CD4-positive, alpha-beta memory T cell (primary cell): ENCODE results near the gene LMF2. TPM values are rescaled to one million over a fixed set of nuclear protein-coding genes. Genes with fewer than 3 reads are reported as not detected.

Experiments used
- CTCF ChIA-PET: fragments of 350-600 bp; sonication (Branson Sonifier 250); formaldehyde crosslinking; loops from one replicate; lab custom pipeline; 2021; ENCODE audit warnings: inconsistent platforms; ENCODE audit not compliant: partially characterized antibody; lab: Charles Lee
- POLR2A ChIA-PET: fragments of 350-600 bp; sonication (Branson Sonifier 250); formaldehyde crosslinking; loops from one replicate; lab custom pipeline; 2021; ENCODE audit not compliant: partially characterized antibody; lab: Charles Lee
- DNase-seq, 5 donors: peaks; one replicate each; pipeline versions ENCODE4 v3.0.0 to v3.0.0-alpha.2; 2020 to 2022; ENCODE audit warnings: mixed read lengths in 1 of 5
- H3K27ac ChIP-seq: one replicate; pipeline ENCODE4 v1.7.0; 2013; ENCODE audit warnings: low read depth, low read length
- H3K27me3 ChIP-seq: 2 replicates; pipeline ENCODE4 v1.7.0; 2013; ENCODE audit warnings: mild to moderate bottlenecking, low read length, moderate library complexity; ENCODE audit not compliant: insufficient read depth
- H3K36me3 ChIP-seq: 2 replicates; pipeline ENCODE4 v1.7.0; 2013; ENCODE audit warnings: mild to moderate bottlenecking, low read length, moderate library complexity; ENCODE audit not compliant: insufficient read depth
- H3K4me1 ChIP-seq: 2 replicates; pipeline ENCODE4 v1.7.0; 2013; ENCODE audit warnings: mild to moderate bottlenecking, low read length, moderate library complexity; ENCODE audit not compliant: insufficient read depth
- H3K4me3 ChIP-seq, 2 donors: one replicate each; pipeline ENCODE4 v1.7.0; 2013; ENCODE audit warnings: low read length in 2 of 2, mild to moderate bottlenecking in 1 of 2
- H3K9me3 ChIP-seq, 2 donors: one replicate each; pipeline ENCODE4 v1.7.0; 2013; ENCODE audit warnings: low read length in 2 of 2, control low read depth in 1 of 2; ENCODE audit not compliant: control insufficient read depth in 1 of 2
- H3K27ac Mint-ChIP-seq, 7 donors: one replicate each; pipeline ENCODE4 v1.8.0; 2020 to 2021; ENCODE audit warnings: mixed read lengths in 7 of 7, mild to moderate bottlenecking in 6 of 7, inconsistent platforms in 3 of 7, moderate library complexity in 3 of 7
- H3K27me3 Mint-ChIP-seq, 2 donors: one replicate each; pipeline ENCODE4 v1.8.0; 2020 to 2021; ENCODE audit warnings: mixed read lengths in 2 of 2
- H3K36me3 Mint-ChIP-seq, 2 donors: one replicate each; pipeline ENCODE4 v1.8.0; 2020 to 2021; ENCODE audit warnings: mixed read lengths in 2 of 2, inconsistent platforms in 1 of 2, mild to moderate bottlenecking in 1 of 2
- H3K4me1 Mint-ChIP-seq, 4 donors: one replicate each; pipeline ENCODE4 v1.8.0; 2020 to 2021; ENCODE audit warnings: mixed read lengths in 4 of 4, mild to moderate bottlenecking in 1 of 4
- H3K4me3 Mint-ChIP-seq, 8 donors: one replicate each; pipeline ENCODE4 v1.8.0; 2020 to 2021; ENCODE audit warnings: mixed read lengths in 8 of 8, mild to moderate bottlenecking in 7 of 8, moderate library complexity in 6 of 8, inconsistent platforms in 3 of 8
- H3K9me3 Mint-ChIP-seq, 8 donors: one replicate each; pipeline ENCODE4 v1.8.0; 2020 to 2021; ENCODE audit warnings: mixed read lengths in 8 of 8, mild to moderate bottlenecking in 5 of 8, inconsistent platforms in 3 of 8, moderate library complexity in 1 of 8
- intact Hi-C: fragments of 100-400 bp; cut with micrococcal nuclease; formaldehyde crosslinking; loops from one replicate; pipeline ENCODE4 v1.15.1; 2023
- polyA plus RNA-seq, 2 donors: library from polyadenylated mRNA; unstranded; fragments of 300-500 nt; fragmentation: Illumina TruSeq; gene quantifications; one replicate each; pipeline ENCODE4 v1.2.3, GENCODE V29; 2021
- total RNA-seq, 2 experiments: library from RNA; stranded (reverse); gene quantifications; one replicate each; pipeline ENCODE4 v1.2.3, GENCODE V29; 2021

Gene LMF2
- total and polyA plus RNA-seq, 4 experiments from 2014 or later = 21.7 to 155 (median 93.1) TPM

DNA sequence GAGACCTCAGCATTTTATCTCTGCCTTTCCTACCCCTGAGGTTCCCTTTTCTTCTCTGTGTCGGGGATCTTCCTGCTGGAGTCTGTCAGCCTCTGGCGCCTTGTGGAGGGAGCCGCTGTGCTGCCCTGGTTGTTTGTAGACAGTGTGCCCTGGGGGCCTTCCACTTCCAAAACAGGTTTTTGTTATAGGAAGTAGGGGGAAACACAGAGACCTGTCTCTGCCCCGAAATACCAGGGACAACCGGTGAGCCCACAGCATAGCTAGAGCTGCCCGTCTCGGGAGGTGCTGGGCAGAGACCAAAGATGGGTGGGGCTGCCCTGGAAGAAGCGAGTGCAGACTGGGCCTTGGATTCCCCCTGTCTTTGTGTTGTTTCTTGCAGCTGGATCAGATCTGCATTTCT is 8.6 kb upstream of the LMF2 start:
- intact Hi-C loops = no loop called here
- peaks cover 4 to 11% (median 7%) of the 10 kb centered on the region in 4 donors for H3K4me1 Mint-ChIP-seq
- Histone ChIP-seq H3K27ac (no peak overlapping the region), H3K4me3 (no peak overlapping the region), H3K36me3 (peaks cover 27% of the 10 kb centered on the region), H3K27me3 (no peaks in the 10 kb centered on the region), H3K4me1 (no peaks in the 10 kb centered on the region), H3K9me3 (no peaks in the 10 kb centered on the region)
- H3K4me3 Mint-ChIP-seq = no peak overlapping the region
- DNase-seq = no peak
- no peaks in the 10 kb centered on the region for H3K9me3 Mint-ChIP-seq
- POLR2A ChIA-PET = interaction anchor here (1.1 kb wide), 1 partner anchor 10 kb away, joined by 6 read pairs; the partner anchor contains the start of gene SCO2
- no peaks in the 10 kb centered on the region for H3K27me3 Mint-ChIP-seq
- H3K36me3 Mint-ChIP-seq = peaks cover 10 to 34% of the 10 kb centered on the region in 2 donors
- H3K27ac Mint-ChIP-seq = no peak overlapping the region
- CTCF ChIA-PET = interaction anchor here (2.8 kb wide), 1 partner anchor 9 kb away, joined by 15 read pairs; the partner anchor contains the start of gene SCO2

DNA sequence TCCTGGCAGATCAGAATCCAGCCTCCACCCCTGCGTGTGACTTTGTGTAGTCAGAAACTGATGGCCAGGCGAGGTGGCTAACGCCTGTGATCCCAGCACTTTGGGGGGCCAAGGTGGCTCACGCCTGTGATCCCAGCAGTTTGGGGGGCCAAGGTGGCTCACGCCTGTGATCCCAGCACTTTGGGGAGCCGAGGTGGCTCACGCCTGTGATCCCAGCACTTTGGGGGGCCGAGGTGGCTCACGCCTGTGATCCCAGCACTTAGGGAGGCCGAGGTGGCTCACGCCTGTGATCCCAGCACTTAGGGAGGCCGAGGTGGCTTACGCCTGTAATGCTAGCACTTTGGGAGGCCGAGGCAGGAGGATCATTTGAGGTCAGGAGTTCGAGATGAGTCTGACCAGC is 5.7 kb upstream of the LMF2 start:
- Histone ChIP-seq H3K4me1 (peaks cover 13% of the 10 kb centered on the region), H3K9me3 (no peaks in the 10 kb centered on the region), H3K27me3 (no peaks in the 10 kb centered on the region), H3K4me3 (no peak overlapping the region), H3K27ac (no peak overlapping the region), H3K36me3 (peaks cover 15% of the 10 kb centered on the region)
- peaks cover 5 to 33% of the 10 kb centered on the region in 2 donors for H3K36me3 Mint-ChIP-seq
- DNase-seq = no peak
- peaks cover 15 to 23% (median 21%) of the 10 kb centered on the region in 4 donors for H3K4me1 Mint-ChIP-seq
- intact Hi-C loops = no loop called here
- peak overlapping the region in 1 of 7 donors; percentile 22 for H3K27ac Mint-ChIP-seq
- H3K4me3 Mint-ChIP-seq = no peak overlapping the region
- no peaks in the 10 kb centered on the region for H3K9me3 Mint-ChIP-seq
- no peaks in the 10 kb centered on the region for H3K27me3 Mint-ChIP-seq
- ChIA-PET CTCF (interaction anchor here (1.5 to 2.8 kb wide), 2 partner anchors 12 to 108 kb away, joined by 3 to 15 read pairs; partner anchors contain the start of gene SCO2), POLR2A (interaction anchor here (1.9 to 7.6 kb wide), 2 partner anchors 12 to 14 kb away, joined by 12 to 242 read pairs; partner anchors contain the start of genes SCO2 and TYMP)

DNA sequence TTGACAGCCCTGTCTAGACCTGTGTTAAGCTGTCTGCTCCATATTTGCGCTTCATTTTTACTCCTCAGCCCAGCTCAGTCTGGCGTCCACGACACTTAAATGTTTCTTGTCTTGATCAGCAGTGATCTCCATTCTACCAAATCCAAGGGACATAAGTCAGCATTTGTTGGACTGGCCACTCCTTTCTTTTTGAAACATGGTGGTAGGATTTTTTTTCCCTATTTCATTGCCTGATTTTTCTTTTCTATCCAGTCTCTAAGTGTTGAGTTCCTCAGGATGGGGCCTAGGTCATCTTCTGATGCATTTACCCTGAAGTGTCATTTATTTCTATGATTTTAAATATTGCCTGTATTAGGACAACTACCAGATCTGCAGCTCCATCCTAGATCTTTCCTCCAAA is 1.4 kb upstream of the LMF2 start:
- CTCF ChIA-PET = interaction anchor here (0.7 to 6.8 kb wide), 4 partner anchors 11 to 167 kb away, joined by 3 to 76 read pairs (median 8); partner anchors contain the start of gene SCO2
- peak overlapping the region; percentile 90 to 99 (median 96) for H3K27ac Mint-ChIP-seq
- POLR2A ChIA-PET = interaction anchor here (1.0 to 7.6 kb wide), 17 partner anchors 9 to 546 kb away, joined by 3 to 242 read pairs (median 10); partner anchors contain the start of genes CHKB, KLHDC7B, SBF1 and SCO2
- H3K36me3 ChIP-seq = peaks cover 16% of the 10 kb centered on the region
- H3K27me3 Mint-ChIP-seq = no peaks in the 10 kb centered on the region
- peaks cover 0 to 21% of the 10 kb centered on the region in 2 donors for H3K36me3 Mint-ChIP-seq
- H3K4me3 ChIP-seq = peak overlapping the region in 1 of 2 donors; percentile 81
- intact Hi-C loops = loop anchor here (1.0 to 5.0 kb wide), 6 partner anchors 16 to 120 kb away; partner anchors contain the start of genes ARSA, CHKB, KLHDC7B and SCO2
- H3K4me3 Mint-ChIP-seq = peak overlapping the region; percentile 87 to 96 (median 94)
- no peaks in the 10 kb centered on the region for H3K9me3 Mint-ChIP-seq
- peaks cover 28% of the 10 kb centered on the region for H3K4me1 ChIP-seq
- H3K9me3 ChIP-seq = no peaks in the 10 kb centered on the region
- no peak for DNase-seq
- no peaks in the 10 kb centered on the region for H3K27me3 ChIP-seq
- H3K27ac ChIP-seq = peak overlapping the region; percentile 72
- H3K4me1 Mint-ChIP-seq = peaks cover 10 to 26% (median 19%) of the 10 kb centered on the region in 4 donors

DNA sequence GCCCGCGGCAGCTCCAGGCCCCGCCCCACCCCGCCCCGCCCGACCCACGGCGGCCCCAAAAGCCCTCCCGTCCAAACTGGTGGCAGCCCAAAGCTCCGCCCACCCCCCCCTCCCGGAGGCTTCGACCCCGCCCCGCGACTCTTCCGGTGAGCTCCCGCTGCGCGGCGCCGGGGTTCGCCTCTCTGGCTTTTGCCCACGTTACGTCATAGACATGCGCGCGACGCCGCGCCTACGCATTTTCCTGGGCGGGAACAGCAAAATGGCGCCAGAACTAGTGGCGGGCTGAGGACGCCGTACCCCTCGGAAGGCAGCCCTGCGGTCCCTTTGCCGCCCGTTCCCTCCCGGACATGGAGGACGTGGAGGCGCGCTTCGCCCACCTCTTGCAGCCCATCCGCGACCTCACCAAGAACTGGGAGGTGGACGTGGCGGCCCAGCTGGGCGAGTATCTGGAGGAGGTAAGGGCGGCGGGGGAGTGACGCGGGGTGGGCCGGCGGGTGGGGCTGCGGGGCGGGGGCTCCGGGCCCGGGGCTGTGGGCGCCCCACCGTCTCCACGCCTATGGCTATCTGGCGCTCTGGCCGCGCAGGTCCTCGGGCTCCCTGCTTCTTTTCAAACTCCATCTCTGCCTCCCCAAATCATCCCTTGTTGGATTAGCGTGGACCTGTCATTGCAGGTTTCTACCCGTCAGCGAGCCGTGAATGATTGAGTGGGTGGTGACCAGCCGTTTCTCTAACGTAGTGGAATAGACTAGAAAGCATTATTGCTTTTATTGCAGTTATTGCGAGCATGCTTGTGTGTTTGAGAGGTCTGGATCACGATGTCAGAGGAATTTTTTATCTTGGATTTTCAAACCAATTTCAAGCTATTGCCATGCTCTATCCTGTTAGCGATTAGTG is 736 bp upstream of the LMF2 start, which contains the start of gene NCAPH2:
Gene NCAPH2 (plus strand): TSS at position 234 of the 894 bp plus-strand sequence. CDS start 114 bp downstream, at position 348.
- Mint-ChIP-seq H3K36me3 (peaks cover 0 to 21% of the 10 kb centered on the region in 2 donors), H3K27ac (peak within 1 kb of the TSS; percentile 90 to 99 (median 98)), H3K4me1 (peaks cover 10 to 26% (median 19%) of the 10 kb centered on the region in 4 donors), H3K4me3 (peak within 1 kb of the TSS; percentile 92 to 98 (median 94)), H3K9me3 (no peaks in the 10 kb centered on the region), H3K27me3 (no peaks in the 10 kb centered on the region)
- Histone ChIP-seq H3K27me3 (no peaks in the 10 kb centered on the region), H3K4me3 (peak within 1 kb of the TSS; percentile 84 to 98), H3K9me3 (no peaks in the 10 kb centered on the region), H3K36me3 (peaks cover 16% of the 10 kb centered on the region), H3K27ac (peak within 1 kb of the TSS; percentile 98), H3K4me1 (peaks cover 28% of the 10 kb centered on the region)
- ChIA-PET POLR2A (interaction anchor here (0.6 to 7.6 kb wide), 30 partner anchors 9 to 546 kb away, joined by 3 to 242 read pairs (median 5); partner anchors contain the start of genes ADM2, ARSA, CHKB and HDAC10), CTCF (interaction anchor here (0.7 to 6.8 kb wide), 10 partner anchors 11 to 236 kb away, joined by 3 to 76 read pairs (median 4); partner anchors contain the start of genes SCO2 and SYCE3)
- DNase-seq = peak; percentile 96 to 97 (median 97)
- intact Hi-C loops = loop anchor here (1.0 to 5.0 kb wide), 8 partner anchors 17 to 165 kb away; partner anchors contain the start of genes ARSA, CHKB, KLHDC7B and PPP6R2

DNA sequence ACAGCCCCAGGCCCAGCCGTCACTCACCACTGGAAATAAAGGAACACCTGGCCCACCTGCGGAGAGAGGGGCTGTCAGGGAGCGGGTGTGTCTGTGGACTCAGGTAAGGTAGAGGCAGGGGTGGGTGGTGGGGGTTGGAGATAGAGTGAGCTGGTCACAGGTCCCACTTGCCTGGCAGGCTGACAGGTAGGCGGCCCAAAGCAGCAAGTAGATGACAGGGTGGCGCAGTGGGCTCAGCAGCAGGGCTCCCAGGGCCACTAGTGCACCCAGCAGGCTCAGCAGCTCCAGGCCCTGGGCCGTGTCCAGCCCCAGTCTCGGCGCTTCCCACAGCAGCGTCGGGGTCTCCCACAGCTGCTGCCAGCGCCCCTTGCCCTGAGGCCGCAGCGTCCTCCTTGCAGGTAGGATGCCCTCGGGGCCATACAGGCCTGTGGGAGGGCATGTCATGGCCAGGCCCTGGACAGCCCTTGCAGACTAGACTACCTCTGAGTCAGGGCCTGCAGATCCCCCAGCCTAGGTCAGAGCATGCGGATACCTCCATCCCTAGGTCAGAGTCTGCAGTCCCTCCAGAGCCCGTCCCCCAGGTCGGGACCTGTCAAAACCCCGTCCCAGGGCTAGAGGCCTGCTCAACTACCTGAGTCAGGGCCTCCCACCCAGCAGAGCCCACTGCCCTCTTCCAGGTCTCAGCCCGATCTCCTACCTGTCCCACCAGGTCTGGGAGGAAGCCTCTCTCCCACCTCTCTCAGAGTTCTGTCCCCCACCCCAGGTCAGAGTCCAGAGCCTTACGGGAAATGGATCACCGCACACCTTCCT is 686 bp downstream of the LMF2 start:
- Histone ChIP-seq H3K4me1 (peaks cover 28% of the 10 kb centered on the region), H3K27ac (peak overlapping the region; percentile 98), H3K4me3 (peak overlapping the region; percentile 84 to 98), H3K36me3 (peaks cover 22% of the 10 kb centered on the region), H3K27me3 (no peaks in the 10 kb centered on the region), H3K9me3 (no peaks in the 10 kb centered on the region)
- Mint-ChIP-seq H3K27me3 (no peaks in the 10 kb centered on the region), H3K27ac (peak overlapping the region; percentile 85 to 98 (median 94)), H3K36me3 (peaks cover 0 to 20% of the 10 kb centered on the region in 2 donors), H3K4me3 (peak overlapping the region; percentile 91 to 97 (median 94)), H3K9me3 (no peaks in the 10 kb centered on the region), H3K4me1 (peaks cover 10 to 26% (median 18%) of the 10 kb centered on the region in 4 donors)
- intact Hi-C loops = loop anchor here (1.0 to 5.0 kb wide), 3 partner anchors 32 to 164 kb away; partner anchors contain the start of genes KLHDC7B, PPP6R2 and SBF1
- peak in 1 of 5 donors; percentile 58 for DNase-seq
- CTCF ChIA-PET = interaction anchor here (1.0 to 6.8 kb wide), 4 partner anchors 9 to 234 kb away, joined by 3 to 76 read pairs (median 8); partner anchors contain the start of gene SCO2
- POLR2A ChIA-PET = interaction anchor here (1.0 to 7.6 kb wide), 13 partner anchors 8 to 262 kb away, joined by 3 to 242 read pairs (median 13); partner anchors contain the start of genes ARSA, CHKB, SBF1 and SCO2
